HL-60/S4 (cell line): Measurements from ENCODE around the gene NLRP14.

Source experiments
- in situ Hi-C: fragments of 300-500 bp; cut with MboI; formaldehyde crosslinking; loops from 2 replicates; pipeline ENCODE4 v1.14.3; 2022; ENCODE audit warnings: low sequenced_read_pairs

Gene NLRP14

GRCh38 chr11:7056828-7057513 is 36.7 kb downstream of the NLRP14 start:
- in situ Hi-C loops: no loop called here

- in situ Hi-C loops: no loop called here
Observed at GRCh38 chr11:7057641-7058040, 37.4 kb downstream of the NLRP14 start.

- in situ Hi-C loops: no loop called here
Observed at GRCh38 chr11:7060868-7061267, 40.6 kb downstream of the NLRP14 start.

- in situ Hi-C loops: no loop called here
Observed at GRCh38 chr11:7062534-7062933, 42.3 kb downstream of the NLRP14 start.

GRCh38 chr11:7072401-7073028 is 52.2 kb downstream of the NLRP14 start:
- in situ Hi-C loops: no loop called here

- in situ Hi-C loops: no loop called here
Observed at GRCh38 chr11:7077101-7077500, 56.8 kb downstream of the NLRP14 start.

- in situ Hi-C loops: no loop called here
Observed at GRCh38 chr11:7079545-7080135, 59.4 kb downstream of the NLRP14 start.

GRCh38 chr11:7080900-7081299 is 60.6 kb downstream of the NLRP14 start:
- in situ Hi-C loops: no loop called here

GRCh38 chr11:7081441-7081840 is 61.2 kb downstream of the NLRP14 start:
- in situ Hi-C loops: no loop called here

- in situ Hi-C loops: no loop called here
Observed at GRCh38 chr11:7088921-7089320, 68.6 kb downstream of the NLRP14 start, which contains the start of gene RBMXL2. RBMXL2 (plus strand) TSS chr11:7088998; CDS start chr11:7089121, 123 bp downstream.

GRCh38 chr11:7089328-7090251 is 69.3 kb downstream of the NLRP14 start:
- in situ Hi-C loops: no loop called here

GRCh38 chr11:7098235-7098832 is 78.1 kb downstream of the NLRP14 start:
- in situ Hi-C loops: no loop called here

- in situ Hi-C loops: no loop called here
Observed at GRCh38 chr11:7115780-7116179, 95.5 kb downstream of the NLRP14 start.

- in situ Hi-C loops: no loop called here
Observed at GRCh38 chr11:7116370-7116769, 96.1 kb downstream of the NLRP14 start.
